Spleen (tissue), 7 donors: ENCODE results near the gene CYB5B.

Source experiments
- CTCF ChIP-seq, 11 experiments: fragments of 200-600 bp in 7 of 11; fragments of 450-650 bp in 4 of 11; sonication (generic) in 4 of 11; IDR thresholded peaks in 8 of 11; conservative IDR thresholded peaks in 3 of 11; 1 replicate in 7 of 11; 2 replicates in 4 of 11; pipeline versions ENCODE4 v1.4.0 to v1.8.0; 2016 to 2021; ENCODE audit warnings: antibody characterized with exemption in 11 of 11, inconsistent platforms in 4 of 11, mild to moderate bottlenecking in 1 of 11
- POLR2A ChIP-seq, 3 donors: fragments of 450-650 bp; IDR thresholded peaks; one replicate each; pipeline ENCODE4 v1.5.1; 2017; ENCODE audit warnings: antibody characterized with exemption in 3 of 3, mild to moderate bottlenecking in 1 of 3
- donor health status: DM: no; HTN: no; CAD: no; lungs with moderate emphysema.
- donor health status: DM: no; HTN: no; CAD: no.
- donor health status: DM: no; HTN: no; CAD: no.

- TF ChIP-seq CTCF (IDR thresholded peaks at IDR 0.05 in 8 of 11, conservative IDR thresholded peaks at IDR 0.05 in 3 of 11) (no peak), POLR2A (IDR thresholded peaks at IDR 0.05) (no peak)
Observed at GRCh38 chr16:69402439-69402838, 22.0 kb upstream of the CYB5B start.
